H1 (cell line): ENCODE data around the gene MESD. TPM values are rescaled to one million over a fixed set of nuclear protein-coding genes. Genes with fewer than 3 reads are reported as not detected.

Source experiments
- CTCF ChIA-PET: fragments of 300-600 bp; sonication (Branson Sonifier 250); formaldehyde crosslinking; loops from one replicate; lab custom pipeline; 2021; ENCODE audit not compliant: partially characterized antibody; lab: Charles Lee
- POLR2A ChIA-PET: fragments of 300-600 bp; sonication (Branson Sonifier 250); formaldehyde crosslinking; loops from one replicate; lab custom pipeline; 2021; ENCODE audit warnings: inconsistent platforms; ENCODE audit not compliant: partially characterized antibody; lab: Charles Lee
- DNase-seq, 2 experiments: peaks; one replicate each; pipeline versions ENCODE4 v3.0.0 to v3.0.0-alpha.2; 2010 to 2022; ENCODE audit warnings: low spot score in 2 of 2, low read depth in 1 of 2, mixed read lengths in 1 of 2
- FAIRE-seq: peaks from 2 replicates; lab custom pipeline; 2011; peaks lifted over from hg19 to GRCh38; lab: Jason Lieb, UNC
- H2AFZ ChIP-seq: 2 replicates; pipeline ENCODE4 v1.8.1; 2012; ENCODE audit warnings: low read length, inconsistent platforms
- H2AK5ac ChIP-seq: 2 replicates; pipeline ENCODE4 v1.6.1; 2013; ENCODE audit warnings: low read depth, low read length
- H2BK120ac ChIP-seq: replicated peaks from 2 replicates; pipeline ENCODE3; 2013; ENCODE audit warnings: low read depth, low read length, inconsistent platforms
- H2BK12ac ChIP-seq: 2 replicates; pipeline ENCODE4 v1.6.1; 2013; ENCODE audit warnings: low read depth, low read length
- H2BK15ac ChIP-seq: 2 replicates; pipeline ENCODE4 v1.6.1; 2013; ENCODE audit warnings: low read length
- H2BK20ac ChIP-seq: 2 replicates; pipeline ENCODE4 v1.6.1; 2013; ENCODE audit warnings: low read length
- H2BK5ac ChIP-seq: 2 replicates; pipeline ENCODE4 v1.6.1; 2013; ENCODE audit warnings: low read depth, low read length
- H3K14ac ChIP-seq: 2 replicates; pipeline ENCODE4 v1.6.1; 2013; ENCODE audit warnings: inconsistent platforms; ENCODE audit not compliant: insufficient read length
- H3K18ac ChIP-seq: 2 replicates; pipeline ENCODE4 v1.6.1; 2013; ENCODE audit warnings: low read length; ENCODE audit errors: extremely low read depth
- H3K23ac ChIP-seq: 2 replicates; pipeline ENCODE4 v1.6.1; 2013; ENCODE audit warnings: inconsistent platforms; ENCODE audit not compliant: insufficient read length
- H3K23me2 ChIP-seq: 2 replicates; pipeline ENCODE4 v1.6.1; 2013; ENCODE audit warnings: low read depth, low read length
- H3K27ac ChIP-seq: 2 replicates; pipeline ENCODE4 v1.6.1; 2011; ENCODE audit warnings: low read depth, low read length, inconsistent platforms
- H3K27me3 ChIP-seq, 4 experiments: replicated peaks in 1 of 4; 1 replicate in 1 of 4; 2 replicates in 3 of 4; pipeline versions ENCODE4 v1.6.1 to v1.8.1; 2011 to 2013; ENCODE audit warnings: low read length in 3 of 4, mild to moderate bottlenecking in 3 of 4, inconsistent platforms in 2 of 4, mixed read lengths in 2 of 4, moderate library complexity in 1 of 4; ENCODE audit not compliant: control insufficient read depth in 3 of 4, insufficient read depth in 3 of 4; ENCODE audit errors: extremely low read depth in 1 of 4
- H3K36me3 ChIP-seq, 4 experiments: 2 replicates each; pipeline versions ENCODE4 v1.6.1 to v1.8.1; 2011 to 2013; ENCODE audit warnings: mild to moderate bottlenecking in 4 of 4, low read length in 3 of 4, moderate library complexity in 2 of 4, control low read depth in 1 of 4, inconsistent platforms in 1 of 4; ENCODE audit not compliant: insufficient read depth in 4 of 4, control insufficient read depth in 2 of 4
- H3K4ac ChIP-seq: replicated peaks from 2 replicates; pipeline ENCODE3; 2013; ENCODE audit warnings: low read length, low read depth, mixed read lengths, inconsistent platforms; ENCODE audit not compliant: insufficient read length
- H3K4me1 ChIP-seq, 4 experiments: replicated peaks in 1 of 4; 1 replicate in 1 of 4; 2 replicates in 3 of 4; pipeline versions ENCODE4 v1.6.1 to v1.8.1; 2011 to 2013; ENCODE audit warnings: low read length in 3 of 4, inconsistent platforms in 2 of 4, mixed read lengths in 1 of 4; ENCODE audit not compliant: insufficient read depth in 4 of 4, control insufficient read depth in 3 of 4
- H3K4me2 ChIP-seq, 2 experiments: 2 replicates each; pipeline versions ENCODE4 v1.6.1 to v1.8.1; 2011 to 2013; ENCODE audit warnings: low read depth in 2 of 2, low read length in 2 of 2, control low read depth in 1 of 2, inconsistent platforms in 1 of 2, mild to moderate bottlenecking in 1 of 2; ENCODE audit not compliant: insufficient read depth in 1 of 2
- H3K4me3 ChIP-seq, 4 experiments: fragments of 200-600, 300-600 bp in 1 of 4; sonication (generic), shearing (Covaris generic), sonication (Bioruptor Twin) in 1 of 4; 2 replicates each; pipeline versions ENCODE4 v1.5.1 to v1.8.1; 2011 to 2016; ENCODE audit warnings: low read length in 4 of 4, low read depth in 3 of 4, control low read depth in 2 of 4, inconsistent platforms in 2 of 4, mild to moderate bottlenecking in 2 of 4, mixed read lengths in 1 of 4, moderate library complexity in 1 of 4; ENCODE audit not compliant: insufficient read depth in 2 of 4; ENCODE audit errors: extremely low read depth in 1 of 4
- H3K56ac ChIP-seq: replicated peaks from 2 replicates; pipeline ENCODE3; 2013; ENCODE audit warnings: low read depth, mild to moderate bottlenecking, mixed read lengths, low read length, inconsistent platforms; ENCODE audit not compliant: insufficient read length
- H3K79me1 ChIP-seq: 2 replicates; pipeline ENCODE4 v1.6.1; 2013; ENCODE audit warnings: low read depth, low read length, control low read depth
- H3K79me2 ChIP-seq, 2 experiments: 2 replicates each; pipeline versions ENCODE4 v1.6.1 to v1.8.1; 2012 to 2013; ENCODE audit warnings: low read length in 2 of 2, mild to moderate bottlenecking in 2 of 2, inconsistent platforms in 1 of 2; ENCODE audit not compliant: insufficient read depth in 2 of 2, control insufficient read depth in 1 of 2
- H3K9ac ChIP-seq, 4 experiments: replicated peaks in 1 of 4; 1 replicate in 1 of 4; 2 replicates in 3 of 4; pipeline versions ENCODE4 v1.6.1 to v1.8.1; 2011 to 2013; ENCODE audit warnings: low read depth in 3 of 4, low read length in 3 of 4, control low read depth in 2 of 4, mild to moderate bottlenecking in 2 of 4, moderate library complexity in 2 of 4, inconsistent platforms in 1 of 4; ENCODE audit errors: extremely low read depth in 1 of 4
- H3K9me3 ChIP-seq, 2 experiments: 2 replicates each; pipeline versions ENCODE4 v1.6.1 to v1.8.1; 2012 to 2013; ENCODE audit warnings: mild to moderate bottlenecking in 2 of 2, moderate library complexity in 2 of 2, control low read depth in 1 of 2, inconsistent platforms in 1 of 2, low read depth in 1 of 2, low read length in 1 of 2, mixed read lengths in 1 of 2; ENCODE audit not compliant: insufficient read depth in 2 of 2
- H4K20me1 ChIP-seq, 2 experiments: replicated peaks in 1 of 2; 2 replicates each; pipeline versions ENCODE3 to v1.8.1; 2011 to 2013; ENCODE audit warnings: inconsistent platforms in 2 of 2, low read length in 2 of 2, mild to moderate bottlenecking in 1 of 2; ENCODE audit not compliant: insufficient read depth in 2 of 2, control insufficient read depth in 1 of 2
- H4K5ac ChIP-seq: 2 replicates; pipeline ENCODE4 v1.6.1; 2013; ENCODE audit warnings: low read length, low read depth, mixed read lengths, inconsistent platforms; ENCODE audit not compliant: insufficient read length
- H4K8ac ChIP-seq: 2 replicates; pipeline ENCODE4 v1.8.0; 2013; ENCODE audit warnings: mild to moderate bottlenecking, moderate library complexity, low read length, inconsistent platforms; ENCODE audit not compliant: insufficient read depth; ENCODE audit errors: extremely low read depth
- H4K91ac ChIP-seq: replicated peaks from 2 replicates; pipeline ENCODE3; 2013; ENCODE audit warnings: low read length, mixed read lengths, inconsistent platforms; ENCODE audit not compliant: insufficient read length
- CEBPB ChIP-seq: IDR thresholded peaks from 2 replicates; pipeline ENCODE4 v1.6.1; 2012; ENCODE audit warnings: low read depth, low read length
- EGR1 ChIP-seq: IDR thresholded peaks from 2 replicates; pipeline ENCODE4 v1.6.1; 2011; ENCODE audit warnings: low read depth, low read length, borderline replicate concordance
- POU5F1 ChIP-seq: IDR thresholded peaks from 2 replicates; pipeline ENCODE4 v1.6.1; 2011; ENCODE audit warnings: low read depth, mild to moderate bottlenecking, low read length, moderate library complexity
- SIN3A ChIP-seq, 2 experiments: IDR thresholded peaks in 1 of 2; conservative IDR thresholded peaks in 1 of 2; 2 replicates each; pipeline ENCODE4 v1.6.1; 2011 to 2012; ENCODE audit warnings: low read length in 2 of 2, improper control_type of control experiment in 1 of 2, low read depth in 1 of 2, mild to moderate bottlenecking in 1 of 2
- TCF12 ChIP-seq: IDR thresholded peaks from 2 replicates; pipeline ENCODE4 v1.6.1; 2011; ENCODE audit warnings: low read depth, mild to moderate bottlenecking, low read length
- WGBS, 2 experiments: shearing (Covaris generic) in 1 of 2; methylation state at CpG; one replicate each; pipeline versions ENCODE4 v1.1.6 to v1.1.7; 2013 to 2015; ENCODE audit warnings: low lambda C conversion rate in 2 of 2, mixed read lengths in 2 of 2, inconsistent platforms in 1 of 2, low coverage in 1 of 2, missing lambda C conversion rate in 1 of 2; ENCODE audit not compliant: insufficient replicate concordance in 2 of 2, insufficient coverage in 1 of 2, insufficient read length in 1 of 2; ENCODE audit errors: extremely low coverage in 1 of 2, missing lambda C conversion rate in 1 of 2; 5-methylcytosine and 5-hydroxymethylcytosine counted together
- polyA plus RNA-seq, 7 experiments: library from polyadenylated mRNA; depleted of rRNA in 3 of 7; stranded (reverse) in 5 of 7; unstranded in 2 of 7; fragments of >200 nt in 5 of 7; fragments of 200-250 nt in 2 of 7; gene quantifications; 1 replicate in 5 of 7; 2 replicates in 1 of 7; 4 replicates in 1 of 7; pipeline versions ENCODE4 v1.2.1 to v1.2.3, GENCODE V29; 2011 to 2013; ENCODE audit warnings: missing spikeins in 2 of 7, mixed read lengths in 2 of 7
- total RNA-seq: library from RNA; stranded (reverse); fragmentation: NEBNext Ultra II Directional; extraction: Animal tissue kit (Norgen Biotek cat#: 25700); gene quantifications from 2 replicates; pipeline ENCODE4 v1.2.1, GENCODE V29; 2021

The MESD gene
- total and polyA plus RNA-seq, 2 of the 8 experiments (the other 6 are each of a cell fraction or from before 2014, with no cell fraction given) = 11.0 to 28.3 TPM

DNA sequence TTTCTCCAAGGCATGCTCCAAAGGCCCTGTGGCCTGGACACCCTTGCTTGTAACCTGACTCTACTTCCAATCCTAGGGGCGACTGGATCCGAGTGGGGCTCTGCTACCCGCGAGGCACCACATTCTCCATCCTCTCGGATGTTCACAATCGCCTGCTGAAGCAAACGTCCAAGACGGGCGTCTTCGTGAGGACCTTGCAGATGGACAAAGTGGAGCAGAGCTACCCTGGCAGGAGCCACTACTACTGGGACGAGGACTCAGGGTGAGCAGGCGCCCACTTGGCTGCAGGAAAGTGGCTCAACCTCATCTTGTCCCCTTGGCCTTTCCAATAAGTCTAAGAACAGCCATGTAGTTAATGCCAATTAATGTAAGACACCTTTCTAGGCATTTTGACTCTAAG is 51.9 kb downstream of the MESD start:
- no peak overlapping the region for H2BK5ac ChIP-seq
- no peak overlapping the region for H4K5ac ChIP-seq
- no peak overlapping the region for H2BK12ac ChIP-seq
- no peak overlapping the region for H4K91ac ChIP-seq
- no peaks in the 10 kb centered on the region for H3K27me3 ChIP-seq
- no peak overlapping the region for H2BK20ac ChIP-seq
- TF ChIP-seq SIN3A (conservative IDR thresholded peaks at IDR 0.05 in 1 of 2, IDR thresholded peaks at IDR 0.05 in 1 of 2; ENCODE audit: low read depth in 1 of 2, low read length in 2 of 2) = no peak
- no peak for TF ChIP-seq EGR1
- no peak for TF ChIP-seq TCF12
- no peak for TF ChIP-seq CEBPB
- TF ChIP-seq POU5F1 = no peak
- peaks cover 0 to 2% (median 0%) of the 10 kb centered on the region in 4 experiments; a peak in 1 of 7 replicates for H3K4me1 ChIP-seq
- no peak overlapping the region for H3K14ac ChIP-seq
- DNase-seq = no peak
- no peak overlapping the region for H3K4me2 ChIP-seq
- H3K4me3 ChIP-seq = no peak overlapping the region
- H4K8ac ChIP-seq = no peak overlapping the region
- H3K79me2 ChIP-seq = no peaks in the 10 kb centered on the region
- no peak overlapping the region for H3K18ac ChIP-seq
- H3K27ac ChIP-seq = no peak overlapping the region; the same call in 1 of the 2 replicates
- no peak overlapping the region for H3K23ac ChIP-seq
- ChIA-PET CTCF (interaction anchor here (0.6 to 2.5 kb wide), 6 partner anchors 8 to 1110 kb away, joined by 3 to 12 read pairs (median 3); no protein-coding TSS in a partner anchor), POLR2A (interaction anchor here (1.2 kb wide), 1 partner anchor 13 kb away, joined by 4 read pairs; no protein-coding TSS in a partner anchor)
- WGBS, 2 experiments = 86% methylated on average over 12 of the region's 12 CpGs; no CpG with 5 or more reads in 1 of the 2 experiments
- no peak overlapping the region for H3K4ac ChIP-seq
- H3K23me2 ChIP-seq = no peaks in the 10 kb centered on the region; the same call in 1 of the 2 replicates
- no peaks in the 10 kb centered on the region for H3K79me1 ChIP-seq
- no peak overlapping the region for H2AK5ac ChIP-seq
- H3K56ac ChIP-seq = no peak overlapping the region
- no peaks in the 10 kb centered on the region for H3K9me3 ChIP-seq
- no peak overlapping the region for H2BK120ac ChIP-seq
- no peak for FAIRE-seq
- no peak overlapping the region for H3K9ac ChIP-seq
- no peaks in the 10 kb centered on the region for H4K20me1 ChIP-seq
- no peak overlapping the region for H2BK15ac ChIP-seq
- H3K36me3 ChIP-seq = peaks cover 0 to 4% (median 1%) of the 10 kb centered on the region in 4 experiments; a peak in 4 of 8 replicates
- no peak overlapping the region for H2AFZ ChIP-seq
